ENCODE results near the gene NXN.

Gene NXN

GRCh38 chr17:1011138-1011537 lies 31.6 kb upstream of the NXN start:
- TF ChIP-seq GATA2 (IDR thresholded peaks at IDR 0.05; ENCODE audit: low read depth, low read length) = no peak
- no peak for TF ChIP-seq GATA3 (IDR thresholded peaks at IDR 0.05; ENCODE audit: low read depth, low read length)

GRCh38 chr17:1010586-1010985 lies 31.0 kb upstream of the NXN start:
- TF ChIP-seq GATA3 (IDR thresholded peaks at IDR 0.05; ENCODE audit: low read depth, low read length) (no peak), GATA2 (IDR thresholded peaks at IDR 0.05; ENCODE audit: low read depth, low read length) (no peak)

GRCh38 chr17:1010086-1010450 lies 30.5 kb upstream of the NXN start:
- TF ChIP-seq GATA2 (IDR thresholded peaks at IDR 0.05; ENCODE audit: low read depth, low read length) = no peak
- no peak for TF ChIP-seq GATA3 (IDR thresholded peaks at IDR 0.05; ENCODE audit: low read depth, low read length)

GRCh38 chr17:1009229-1010085 lies 29.9 kb upstream of the NXN start:
- no peak for TF ChIP-seq GATA2 (IDR thresholded peaks at IDR 0.05; ENCODE audit: low read depth, low read length)
- no peak for TF ChIP-seq GATA3 (IDR thresholded peaks at IDR 0.05; ENCODE audit: low read depth, low read length)

GRCh38 chr17:1008008-1008761 lies 28.6 kb upstream of the NXN start:
- TF ChIP-seq GATA2 (IDR thresholded peaks at IDR 0.05; ENCODE audit: low read depth, low read length) = no peak
- TF ChIP-seq GATA3 (IDR thresholded peaks at IDR 0.05; ENCODE audit: low read depth, low read length) = no peak

GRCh38 chr17:1007310-1008007 lies 27.9 kb upstream of the NXN start:
- TF ChIP-seq GATA3 (IDR thresholded peaks at IDR 0.05; ENCODE audit: low read depth, low read length) (no peak), GATA2 (IDR thresholded peaks at IDR 0.05; ENCODE audit: low read depth, low read length) (no peak)

- TF ChIP-seq GATA2 (IDR thresholded peaks at IDR 0.05; ENCODE audit: low read depth, low read length) (no peak), GATA3 (IDR thresholded peaks at IDR 0.05; ENCODE audit: low read depth, low read length) (no peak)
These were observed 26.5 kb upstream of the NXN start for GRCh38 chr17:1006054-1006453.

- TF ChIP-seq GATA3 (IDR thresholded peaks at IDR 0.05; ENCODE audit: low read depth, low read length) (no peak), GATA2 (IDR thresholded peaks at IDR 0.05; ENCODE audit: low read depth, low read length) (no peak)
These were observed 25.9 kb upstream of the NXN start for GRCh38 chr17:1005361-1005946.

- no peak for TF ChIP-seq GATA2 (IDR thresholded peaks at IDR 0.05; ENCODE audit: low read depth, low read length)
- no peak for TF ChIP-seq GATA3 (IDR thresholded peaks at IDR 0.05; ENCODE audit: low read depth, low read length)
These were observed 25.3 kb upstream of the NXN start for GRCh38 chr17:1004769-1005295.

- TF ChIP-seq GATA2 (IDR thresholded peaks at IDR 0.05; ENCODE audit: low read depth, low read length) = no peak
- TF ChIP-seq GATA3 (IDR thresholded peaks at IDR 0.05; ENCODE audit: low read depth, low read length) = no peak
These were observed 24.6 kb upstream of the NXN start for GRCh38 chr17:1003972-1004768.

- no peak for TF ChIP-seq GATA2 (IDR thresholded peaks at IDR 0.05; ENCODE audit: low read depth, low read length)
- no peak for TF ChIP-seq GATA3 (IDR thresholded peaks at IDR 0.05; ENCODE audit: low read depth, low read length)
These were observed 24.0 kb upstream of the NXN start for GRCh38 chr17:1003633-1003971.

- TF ChIP-seq GATA3 (IDR thresholded peaks at IDR 0.05; ENCODE audit: low read depth, low read length) (no peak), GATA2 (IDR thresholded peaks at IDR 0.05; ENCODE audit: low read depth, low read length) (no peak)
These were observed 23.4 kb upstream of the NXN start for GRCh38 chr17:1002771-1003555.

GRCh38 chr17:1002412-1002753 lies 22.8 kb upstream of the NXN start:
- no peak for TF ChIP-seq GATA3 (IDR thresholded peaks at IDR 0.05; ENCODE audit: low read depth, low read length)
